ENCODE data around the gene TNNI3. TPM values are rescaled to one million over a fixed set of nuclear protein-coding genes. Genes with fewer than 3 reads are reported as not detected.

TNNI3 gene
- total RNA-seq, 1 experiment from 2014 or later: 13.7 TPM

DNA sequence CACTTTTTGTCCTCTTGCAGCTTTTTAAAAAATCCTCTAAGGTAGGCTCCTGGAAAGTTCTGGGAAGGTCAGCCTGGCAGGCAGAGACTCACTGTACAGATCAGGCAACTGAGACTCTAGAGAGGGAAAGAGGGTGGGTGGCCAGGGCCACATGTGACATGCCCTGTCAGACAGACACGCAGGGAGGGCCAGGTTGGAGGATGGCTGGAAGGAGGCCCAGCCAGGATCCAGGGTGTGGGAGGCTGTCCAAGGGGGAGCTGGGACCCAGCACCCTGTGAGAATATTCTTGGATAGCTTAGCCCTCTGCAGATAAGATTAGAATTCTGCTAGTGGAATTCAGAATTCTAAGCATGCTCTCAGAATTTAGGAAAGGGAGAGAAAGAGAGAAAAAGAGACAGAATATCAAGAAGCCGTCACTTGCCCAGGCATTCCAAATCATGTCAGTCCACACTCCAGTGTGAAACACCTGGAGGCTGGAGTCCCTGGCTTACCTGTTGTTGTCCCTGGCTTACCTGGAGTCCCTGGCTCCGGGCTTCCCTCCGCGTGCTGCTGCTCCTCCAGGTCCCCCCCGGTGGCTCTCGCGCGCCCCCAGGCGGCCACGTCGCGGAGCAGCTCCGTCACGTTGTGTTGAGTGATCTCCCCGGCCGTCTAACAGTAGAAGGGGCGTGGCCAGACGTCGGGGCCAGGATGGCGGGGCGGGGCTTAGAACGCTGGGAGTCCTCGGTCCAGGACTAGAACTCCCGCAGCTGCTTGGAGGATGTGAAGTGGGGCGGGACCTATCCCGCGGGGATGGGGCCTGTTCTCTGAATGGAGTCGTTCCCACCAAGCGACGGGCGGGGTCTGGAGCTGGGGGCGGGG is 2.8 kb upstream of the TNNI3 start:
- no peaks in the 10 kb centered on the region for H3K9me2 ChIP-seq (ENCODE audit: insufficient read depth)
- H2AFZ ChIP-seq: no peak overlapping the region
- ChIA-PET POLR2A (ENCODE audit: unreplicated experiment) (interaction anchor here (0.5 to 0.8 kb wide), 2 partner anchors 9 to 14 kb away, joined by 3 to 4 read pairs; no protein-coding TSS in a partner anchor), CTCF (interaction anchor here (0.6 to 3.5 kb wide), 12 partner anchors 14 to 1243 kb away, joined by 3 to 47 read pairs (median 4); partner anchors contain the start of gene TMEM238)
- peak overlapping the region; percentile 40 for H3K4me2 ChIP-seq
- H3K27ac ChIP-seq: no peak overlapping the region
- H3K79me2 ChIP-seq (ENCODE audit: low read depth): no peaks in the 10 kb centered on the region
- no peaks in the 10 kb centered on the region for H3K36me3 ChIP-seq (ENCODE audit: low read depth)
- TF ChIP-seq, protein P1, sequence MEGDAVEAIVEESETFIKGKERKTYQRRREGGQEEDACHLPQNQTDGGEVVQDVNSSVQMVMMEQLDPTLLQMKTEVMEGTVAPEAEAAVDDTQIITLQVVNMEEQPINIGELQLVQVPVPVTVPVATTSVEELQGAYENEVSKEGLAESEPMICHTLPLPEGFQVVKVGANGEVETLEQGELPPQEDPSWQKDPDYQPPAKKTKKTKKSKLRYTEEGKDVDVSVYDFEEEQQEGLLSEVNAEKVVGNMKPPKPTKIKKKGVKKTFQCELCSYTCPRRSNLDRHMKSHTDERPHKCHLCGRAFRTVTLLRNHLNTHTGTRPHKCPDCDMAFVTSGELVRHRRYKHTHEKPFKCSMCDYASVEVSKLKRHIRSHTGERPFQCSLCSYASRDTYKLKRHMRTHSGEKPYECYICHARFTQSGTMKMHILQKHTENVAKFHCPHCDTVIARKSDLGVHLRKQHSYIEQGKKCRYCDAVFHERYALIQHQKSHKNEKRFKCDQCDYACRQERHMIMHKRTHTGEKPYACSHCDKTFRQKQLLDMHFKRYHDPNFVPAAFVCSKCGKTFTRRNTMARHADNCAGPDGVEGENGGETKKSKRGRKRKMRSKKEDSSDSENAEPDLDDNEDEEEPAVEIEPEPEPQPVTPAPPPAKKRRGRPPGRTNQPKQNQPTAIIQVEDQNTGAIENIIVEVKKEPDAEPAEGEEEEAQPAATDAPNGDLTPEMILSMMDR (conservative IDR thresholded peaks at IDR 0.05): peak; percentile 98
- no peak for TF ChIP-seq EZH2 (IDR thresholded peaks at IDR 0.05; ENCODE audit: low read depth)
- intact Hi-C loops (cut with micrococcal nuclease; ENCODE audit: unreplicated experiment): loop anchor here (1.0 to 10.0 kb wide), 4 partner anchors 14 to 486 kb away; partner anchors contain the start of genes RPL28 and TMEM238
- H4K20me1 ChIP-seq (ENCODE audit: insufficient read depth): no peaks in the 10 kb centered on the region
- H3K27me3 ChIP-seq (ENCODE audit: insufficient read depth, low read depth): no peaks in the 10 kb centered on the region
- peaks cover 34% of the 10 kb centered on the region for H3F3A ChIP-seq (ENCODE audit: insufficient read depth, low read depth)
- no TSS peak for BruUV-seq (replicated peaks)
- DNase-seq: peak; percentile 89 to 98
- no peak overlapping the region for H3K4me3 ChIP-seq
- H3K9me3 ChIP-seq (ENCODE audit: insufficient read depth, low read depth): no peaks in the 10 kb centered on the region
- peaks cover 21% of the 10 kb centered on the region for H3K4me1 ChIP-seq (replicated peaks; ENCODE audit: insufficient read depth)

DNA sequence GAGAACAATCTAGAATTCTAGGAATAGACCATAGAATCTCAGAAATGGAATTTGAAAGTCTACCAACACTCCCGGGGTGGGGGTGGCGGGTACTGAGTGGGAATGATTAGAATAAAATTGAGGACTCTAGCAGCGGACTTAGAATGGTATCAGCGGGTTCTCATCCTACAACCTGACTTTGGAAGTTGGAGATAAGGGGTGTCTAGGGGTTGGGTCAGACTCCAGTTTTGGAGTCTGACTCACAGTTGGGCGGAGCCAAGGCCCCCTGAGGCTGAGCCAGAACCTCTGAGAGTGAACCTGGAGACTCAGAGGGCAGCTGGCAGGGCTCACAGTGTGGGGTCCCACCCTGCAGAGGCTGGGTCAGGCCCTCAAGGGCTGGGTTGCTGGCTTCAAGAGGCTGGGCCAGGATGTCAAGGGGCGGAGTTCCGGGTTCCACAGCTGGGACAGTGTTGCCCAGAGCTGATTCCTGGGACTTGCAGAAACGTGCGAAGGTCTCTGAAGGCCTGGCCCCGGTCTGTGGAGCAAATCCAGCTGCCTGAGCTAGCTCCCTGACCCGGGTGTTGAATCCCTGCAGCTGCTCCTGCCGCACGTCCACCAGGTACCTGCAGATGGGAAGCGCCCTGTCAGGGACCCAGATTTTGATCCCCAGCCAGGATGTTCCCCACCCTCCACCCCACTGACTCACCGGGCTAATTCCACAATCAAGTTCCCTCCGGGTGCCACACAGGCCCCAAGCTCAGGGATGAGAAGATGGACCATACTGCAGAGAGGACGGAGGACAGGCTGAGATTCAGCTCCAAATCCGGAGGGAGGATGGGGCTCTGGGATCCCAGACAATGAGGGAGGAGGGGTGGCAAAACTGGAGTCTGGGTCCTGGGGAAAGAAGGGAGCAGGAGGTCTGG is 1.6 kb upstream of the TNNI3 start:
- H3K36me3 ChIP-seq (ENCODE audit: low read depth): no peaks in the 10 kb centered on the region
- no peaks in the 10 kb centered on the region for H3K27me3 ChIP-seq (ENCODE audit: insufficient read depth, low read depth)
- peak in 1 of 2 experiments; percentile 85 for DNase-seq
- H3K79me2 ChIP-seq (ENCODE audit: low read depth): no peaks in the 10 kb centered on the region
- H3K4me2 ChIP-seq: peak overlapping the region; percentile 40
- no peaks in the 10 kb centered on the region for H3K9me3 ChIP-seq (ENCODE audit: insufficient read depth, low read depth)
- H4K20me1 ChIP-seq (ENCODE audit: insufficient read depth): no peaks in the 10 kb centered on the region
- intact Hi-C loops (cut with micrococcal nuclease; ENCODE audit: unreplicated experiment): no loop called here
- TF ChIP-seq EZH2 (IDR thresholded peaks at IDR 0.05; ENCODE audit: low read depth): no peak
- TF ChIP-seq, protein P1 (conservative IDR thresholded peaks at IDR 0.05): no peak
- H3K9me2 ChIP-seq (ENCODE audit: insufficient read depth): no peaks in the 10 kb centered on the region
- ChIA-PET POLR2A (ENCODE audit: unreplicated experiment) (interaction anchor here (0.6 to 0.8 kb wide), 3 partner anchors 12 to 447 kb away, joined by 3 to 13 read pairs (median 3); no protein-coding TSS in a partner anchor), CTCF (interaction anchor here (0.6 to 3.5 kb wide), 7 partner anchors 10 to 740 kb away, joined by 3 to 47 read pairs (median 7); partner anchors contain the start of gene TNNT1)
- no peak overlapping the region for H3K4me3 ChIP-seq
- H2AFZ ChIP-seq: no peak overlapping the region
- peaks cover 37% of the 10 kb centered on the region for H3F3A ChIP-seq (ENCODE audit: insufficient read depth, low read depth)
- TSS peak; percentile 31 for BruUV-seq (replicated peaks)
- peaks cover 19% of the 10 kb centered on the region for H3K4me1 ChIP-seq (replicated peaks; ENCODE audit: insufficient read depth)
- no peak overlapping the region for H3K27ac ChIP-seq

DNA sequence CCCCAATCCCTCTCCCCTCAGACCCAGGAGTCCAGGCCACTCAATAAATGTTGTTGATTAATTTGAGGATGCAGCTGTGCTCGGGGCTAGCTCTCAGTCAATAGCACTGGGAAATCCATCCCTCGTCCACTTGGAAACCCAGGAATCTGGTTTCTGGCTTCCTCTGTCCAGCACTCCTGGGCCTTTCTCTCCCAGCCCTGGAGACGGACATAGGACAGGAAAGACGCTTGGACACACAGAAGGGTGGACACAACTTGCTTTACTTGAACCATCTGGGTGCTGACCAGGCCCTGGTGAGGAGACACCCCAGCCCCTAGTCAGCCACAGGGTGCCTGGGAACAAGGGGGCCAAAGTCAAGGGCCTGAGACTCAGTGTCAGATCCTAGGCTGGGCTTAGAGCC is 891 bp upstream of the TNNI3 start:
- BruUV-seq (replicated peaks): no TSS peak
- DNase-seq: no peak
- Histone ChIP-seq H3K4me2 (peak overlapping the region; percentile 40), H4K20me1 (ENCODE audit: insufficient read depth) (no peaks in the 10 kb centered on the region), H2AFZ (no peak overlapping the region), H3K4me1 (replicated peaks; ENCODE audit: insufficient read depth) (peaks cover 19% of the 10 kb centered on the region), H3K27ac (no peak overlapping the region), H3K4me3 (no peak overlapping the region), H3K9me3 (ENCODE audit: insufficient read depth, low read depth) (no peaks in the 10 kb centered on the region), H3K9me2 (ENCODE audit: insufficient read depth) (no peaks in the 10 kb centered on the region), H3F3A (ENCODE audit: insufficient read depth, low read depth) (peaks cover 33% of the 10 kb centered on the region), H3K36me3 (ENCODE audit: low read depth) (no peaks in the 10 kb centered on the region), H3K79me2 (ENCODE audit: low read depth) (no peaks in the 10 kb centered on the region), H3K27me3 (ENCODE audit: insufficient read depth, low read depth) (no peaks in the 10 kb centered on the region)
- POLR2A ChIA-PET (ENCODE audit: unreplicated experiment): interaction anchor here (0.6 kb wide), 1 partner anchor 15 kb away, joined by 13 read pairs; no protein-coding TSS in a partner anchor
- TF ChIP-seq, protein P1 (conservative IDR thresholded peaks at IDR 0.05): no peak
- no peak for TF ChIP-seq EZH2 (IDR thresholded peaks at IDR 0.05; ENCODE audit: low read depth)
- CTCF ChIA-PET: interaction anchor here (0.9 to 3.5 kb wide), 2 partner anchors 9 to 12 kb away, joined by 3 to 47 read pairs; partner anchors contain the start of gene TNNT1
- intact Hi-C loops (cut with micrococcal nuclease; ENCODE audit: unreplicated experiment): no loop called here

Data from PC-9 (cell line).